Calu3 (cell line): Measurements from ENCODE around the gene VDAC1. TPM values are rescaled to one million over a fixed set of nuclear protein-coding genes. Genes with fewer than 3 reads are reported as not detected.

Experiments used
- BruUV-seq: library from RNA; stranded (reverse); fragments of 400-500 nt; replicated peaks from 2 replicates; lab custom pipeline; 2021; lab: Mats Ljungman, UMichigan
- CTCF ChIA-PET: fragments of 300-600 bp; sonication (Branson Sonifier 250); formaldehyde crosslinking; loops from one replicate; lab custom pipeline; 2022; ENCODE audit warnings: antibody characterized with exemption; lab: Charles Lee
- DNase-seq: peaks from one replicate; pipeline ENCODE4 v3.0.0; 2022
- H3K27ac Mint-ChIP-seq: one replicate; pipeline ENCODE4 v1.8.0; 2022; ENCODE audit warnings: mixed read lengths; ENCODE audit not compliant: unreplicated experiment
- H3K27me3 Mint-ChIP-seq: one replicate; pipeline ENCODE4 v1.8.0; 2022; ENCODE audit warnings: mixed read lengths; ENCODE audit not compliant: unreplicated experiment
- H3K36me3 Mint-ChIP-seq: one replicate; pipeline ENCODE4 v1.8.0; 2022; ENCODE audit warnings: mild to moderate bottlenecking, moderate library complexity, mixed read lengths; ENCODE audit not compliant: insufficient read depth, unreplicated experiment
- H3K4me1 Mint-ChIP-seq: one replicate; pipeline ENCODE4 v1.8.0; 2022; ENCODE audit warnings: mild to moderate bottlenecking, low read depth, mixed read lengths; ENCODE audit not compliant: unreplicated experiment
- H3K4me3 Mint-ChIP-seq: one replicate; pipeline ENCODE4 v1.8.0; 2022; ENCODE audit warnings: mild to moderate bottlenecking, low read depth, moderate library complexity, mixed read lengths; ENCODE audit not compliant: unreplicated experiment
- H3K9me3 Mint-ChIP-seq: one replicate; pipeline ENCODE4 v1.8.0; 2022; ENCODE audit warnings: low read depth, mixed read lengths; ENCODE audit not compliant: unreplicated experiment
- CTCF ChIP-seq: fragments of 200-600 bp; IDR thresholded peaks from one replicate; pipeline ENCODE4 v1.8.0; 2022; ENCODE audit warnings: antibody characterized with exemption; ENCODE audit not compliant: unreplicated experiment
- intact Hi-C: fragments of 100-400 bp; cut with micrococcal nuclease; formaldehyde crosslinking; loops from one replicate; pipeline ENCODE4 v1.10.0; 2022; ENCODE audit not compliant: unreplicated experiment
- total RNA-seq: library from RNA; stranded (reverse); gene quantifications from 2 replicates; pipeline ENCODE4 v1.2.3, GENCODE V29; 2022

Gene VDAC1
- total RNA-seq, 1 experiment from 2014 or later = 410 TPM

- DNase-seq = no peak
- peaks cover 37% of the 10 kb centered on the region for H3K36me3 Mint-ChIP-seq
- intact Hi-C loops = no loop called here
- CTCF ChIA-PET = no interaction called here
- no peak overlapping the region for H3K4me3 Mint-ChIP-seq
- H3K4me1 Mint-ChIP-seq = peaks cover 58% of the 10 kb centered on the region
- no peaks in the 10 kb centered on the region for H3K9me3 Mint-ChIP-seq
- H3K27me3 Mint-ChIP-seq = no peaks in the 10 kb centered on the region
- H3K27ac Mint-ChIP-seq = no peak overlapping the region
- no TSS peak for BruUV-seq
- TF ChIP-seq CTCF = no peak
These were observed 38.7 kb downstream of the VDAC1 start for GRCh38 chr5:133966090-133966489.

GRCh38 chr5:133963493-133964128 lies 41.2 kb downstream of the VDAC1 start:
- BruUV-seq = no TSS peak
- H3K27ac Mint-ChIP-seq = no peak overlapping the region
- H3K9me3 Mint-ChIP-seq = no peaks in the 10 kb centered on the region
- no peak for DNase-seq
- TF ChIP-seq CTCF = no peak
- intact Hi-C loops = no loop called here
- CTCF ChIA-PET = no interaction called here
- H3K27me3 Mint-ChIP-seq = no peaks in the 10 kb centered on the region
- peaks cover 39% of the 10 kb centered on the region for H3K4me1 Mint-ChIP-seq
- no peak overlapping the region for H3K4me3 Mint-ChIP-seq
- H3K36me3 Mint-ChIP-seq = peaks cover 23% of the 10 kb centered on the region

DNA sequence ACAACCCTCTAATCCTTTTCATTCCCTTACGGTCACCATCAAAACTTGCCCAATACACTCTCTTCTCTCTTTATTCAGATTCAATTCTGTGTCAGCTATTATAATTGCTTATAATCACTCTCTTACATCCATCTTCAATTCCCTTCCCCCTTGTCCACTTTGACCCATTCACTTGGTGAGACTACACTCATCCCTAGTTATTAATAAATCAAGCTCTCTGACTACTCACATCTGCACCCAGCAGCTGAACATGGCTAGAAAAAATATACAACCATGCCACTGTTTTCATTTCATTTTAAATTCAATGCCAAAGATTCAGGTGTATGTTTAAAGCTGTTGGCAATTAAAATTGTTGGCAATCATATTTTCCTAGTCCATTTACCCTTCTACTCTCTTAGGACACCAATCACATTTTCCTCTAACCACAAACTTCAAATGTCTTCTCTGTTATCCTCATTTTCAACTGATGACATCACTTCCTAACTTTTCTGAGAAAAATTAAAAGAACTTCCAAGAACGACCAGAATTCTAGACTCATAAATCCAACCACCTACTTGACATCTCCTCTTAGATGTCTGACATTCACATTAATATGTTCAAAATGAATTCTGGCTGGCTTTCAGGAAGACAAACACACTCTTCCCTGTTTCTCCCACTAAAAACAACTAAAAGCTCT lies 41.8 kb downstream of the VDAC1 start:
- no peaks in the 10 kb centered on the region for H3K27me3 Mint-ChIP-seq
- no peak for TF ChIP-seq CTCF
- CTCF ChIA-PET = no interaction called here
- H3K27ac Mint-ChIP-seq = no peak overlapping the region
- BruUV-seq = no TSS peak
- intact Hi-C loops = no loop called here
- H3K4me1 Mint-ChIP-seq = peaks cover 33% of the 10 kb centered on the region
- no peak for DNase-seq
- no peaks in the 10 kb centered on the region for H3K9me3 Mint-ChIP-seq
- peaks cover 16% of the 10 kb centered on the region for H3K36me3 Mint-ChIP-seq
- no peak overlapping the region for H3K4me3 Mint-ChIP-seq

DNA sequence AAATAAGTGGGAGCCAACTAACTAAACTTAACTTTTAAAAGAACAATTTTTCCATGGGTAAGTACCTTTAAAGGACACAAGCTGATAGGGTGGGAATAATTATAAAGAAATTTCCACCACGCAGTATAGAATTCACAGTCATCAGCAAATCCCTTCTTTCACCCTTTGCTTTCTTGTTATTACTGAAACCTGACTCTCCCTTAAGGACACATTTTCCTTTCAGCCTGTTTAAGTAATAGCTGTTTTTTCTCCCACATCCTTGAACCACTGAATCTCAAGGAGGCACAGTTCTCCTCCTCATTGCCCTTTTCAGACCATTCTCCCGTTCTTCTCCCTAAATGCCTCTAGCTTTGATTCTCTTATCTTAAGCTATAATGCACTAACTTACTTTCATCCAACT lies 42.6 kb downstream of the VDAC1 start:
- BruUV-seq = no TSS peak
- intact Hi-C loops = no loop called here
- no peak for DNase-seq
- peaks cover 10% of the 10 kb centered on the region for H3K36me3 Mint-ChIP-seq
- peaks cover 25% of the 10 kb centered on the region for H3K4me1 Mint-ChIP-seq
- TF ChIP-seq CTCF = no peak
- CTCF ChIA-PET = interaction anchor here (0.6 kb wide), 2 partner anchors 469 to 1352 kb away, joined by 3 to 4 read pairs; no protein-coding TSS in a partner anchor
- H3K27ac Mint-ChIP-seq = no peak overlapping the region
- H3K4me3 Mint-ChIP-seq = no peak overlapping the region
- no peaks in the 10 kb centered on the region for H3K27me3 Mint-ChIP-seq
- H3K9me3 Mint-ChIP-seq = no peaks in the 10 kb centered on the region
